ENCODE results near the gene DAB1.

The DAB1 gene

GRCh38 chr1:57192222-57192621 is 231.6 kb downstream of the DAB1 start:
- DNase-seq (ENCODE audit: extremely low read depth, low read depth): no peak
- no peak overlapping the region for H3K4me3 ChIP-seq (replicated peaks; ENCODE audit: low read depth, low read length)
- TF ChIP-seq, protein P1, sequence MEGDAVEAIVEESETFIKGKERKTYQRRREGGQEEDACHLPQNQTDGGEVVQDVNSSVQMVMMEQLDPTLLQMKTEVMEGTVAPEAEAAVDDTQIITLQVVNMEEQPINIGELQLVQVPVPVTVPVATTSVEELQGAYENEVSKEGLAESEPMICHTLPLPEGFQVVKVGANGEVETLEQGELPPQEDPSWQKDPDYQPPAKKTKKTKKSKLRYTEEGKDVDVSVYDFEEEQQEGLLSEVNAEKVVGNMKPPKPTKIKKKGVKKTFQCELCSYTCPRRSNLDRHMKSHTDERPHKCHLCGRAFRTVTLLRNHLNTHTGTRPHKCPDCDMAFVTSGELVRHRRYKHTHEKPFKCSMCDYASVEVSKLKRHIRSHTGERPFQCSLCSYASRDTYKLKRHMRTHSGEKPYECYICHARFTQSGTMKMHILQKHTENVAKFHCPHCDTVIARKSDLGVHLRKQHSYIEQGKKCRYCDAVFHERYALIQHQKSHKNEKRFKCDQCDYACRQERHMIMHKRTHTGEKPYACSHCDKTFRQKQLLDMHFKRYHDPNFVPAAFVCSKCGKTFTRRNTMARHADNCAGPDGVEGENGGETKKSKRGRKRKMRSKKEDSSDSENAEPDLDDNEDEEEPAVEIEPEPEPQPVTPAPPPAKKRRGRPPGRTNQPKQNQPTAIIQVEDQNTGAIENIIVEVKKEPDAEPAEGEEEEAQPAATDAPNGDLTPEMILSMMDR (IDR thresholded peaks at IDR 0.05; ENCODE audit: low read depth, low read length, missing control alignments): no peak

DNA sequence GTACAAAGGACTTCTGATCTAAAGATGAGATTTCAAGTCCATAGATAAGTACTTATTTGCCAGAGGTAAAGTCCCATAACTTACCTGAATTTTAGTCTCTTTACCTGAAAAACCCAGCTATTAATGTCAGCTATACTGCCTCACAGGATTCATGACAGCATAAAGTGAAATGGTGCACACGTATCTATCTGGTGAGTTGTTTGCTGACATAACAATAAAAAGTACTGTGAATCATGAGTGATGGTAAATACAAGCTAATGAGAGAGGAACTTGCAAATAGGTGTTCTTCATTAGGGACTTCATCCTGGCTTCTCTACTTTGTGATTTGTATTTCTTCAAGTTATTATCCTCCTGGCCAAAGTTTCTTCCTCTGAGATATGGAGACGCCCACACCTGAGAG is 233.0 kb downstream of the DAB1 start:
- no peak for DNase-seq (ENCODE audit: extremely low read depth, low read depth)
- TF ChIP-seq, protein P1 (IDR thresholded peaks at IDR 0.05; ENCODE audit: low read depth, low read length, missing control alignments): no peak
- H3K4me3 ChIP-seq (replicated peaks; ENCODE audit: low read depth, low read length): no peak overlapping the region

DNA sequence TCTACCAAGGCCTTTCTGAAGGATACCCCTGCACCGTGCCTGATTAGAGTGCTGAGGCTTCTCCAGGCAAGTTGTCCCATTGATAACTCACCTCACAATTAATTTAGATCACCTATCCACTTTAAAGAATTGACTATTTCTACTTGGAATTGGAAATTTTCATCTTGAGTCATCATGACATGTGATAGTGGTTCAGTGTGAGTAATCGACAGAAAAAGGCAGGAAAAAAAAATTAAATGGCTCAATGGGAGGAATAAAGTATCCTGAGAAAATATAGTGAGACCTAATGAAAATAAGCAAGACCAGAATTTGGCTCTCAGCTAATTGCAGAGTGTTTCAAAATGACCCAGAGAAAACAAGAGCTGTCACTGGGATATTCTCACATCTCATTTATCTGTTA is 235.7 kb downstream of the DAB1 start:
- TF ChIP-seq, protein P1 (IDR thresholded peaks at IDR 0.05; ENCODE audit: low read depth, low read length, missing control alignments): no peak
- DNase-seq (ENCODE audit: extremely low read depth, low read depth): no peak
- no peak overlapping the region for H3K4me3 ChIP-seq (replicated peaks; ENCODE audit: low read depth, low read length)

DNA sequence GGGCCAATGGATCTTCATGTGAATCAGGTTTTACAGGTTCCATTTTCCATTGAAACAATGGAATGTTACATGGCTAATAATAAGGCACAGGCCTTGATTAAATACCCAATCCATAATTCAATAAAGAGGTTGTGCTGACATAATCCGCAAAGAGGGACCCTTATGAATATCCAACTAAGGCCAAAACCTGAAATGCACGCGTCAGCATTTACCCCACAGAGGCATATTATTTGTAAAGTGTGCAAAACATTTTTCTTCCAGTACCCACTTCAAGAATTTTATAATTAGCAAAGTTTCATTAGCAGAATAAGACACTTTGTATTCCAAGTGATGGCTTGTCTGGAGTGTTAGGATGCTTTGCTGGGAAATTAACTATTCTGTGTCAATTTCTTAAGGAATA is 237.4 kb downstream of the DAB1 start:
- TF ChIP-seq, protein P1 (IDR thresholded peaks at IDR 0.05; ENCODE audit: low read depth, low read length, missing control alignments): no peak
- DNase-seq (ENCODE audit: extremely low read depth, low read depth): no peak
- no peak overlapping the region for H3K4me3 ChIP-seq (replicated peaks; ENCODE audit: low read depth, low read length)

DNA sequence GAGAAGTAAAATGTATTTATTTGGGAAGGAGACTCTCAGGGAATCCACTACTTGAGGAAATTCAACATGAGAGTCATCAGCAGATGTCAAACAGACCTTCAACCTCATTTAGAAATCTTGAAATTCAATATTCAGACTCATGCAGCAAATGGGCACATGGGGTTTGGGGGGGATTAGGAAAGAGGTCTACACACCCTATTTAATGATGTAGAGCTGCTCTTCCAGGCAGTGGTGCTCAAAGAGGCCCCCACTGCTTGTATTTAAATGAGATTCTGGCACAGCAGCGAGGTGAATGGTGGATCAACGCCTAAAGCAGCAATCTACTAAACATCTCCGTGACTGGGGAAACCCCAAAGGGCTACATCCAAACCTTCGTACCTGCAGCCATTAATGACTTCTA is 244.9 kb downstream of the DAB1 start:
- no peak for DNase-seq (ENCODE audit: extremely low read depth, low read depth)
- no peak overlapping the region for H3K4me3 ChIP-seq (replicated peaks; ENCODE audit: low read depth, low read length)
- TF ChIP-seq, protein P1 (IDR thresholded peaks at IDR 0.05; ENCODE audit: low read depth, low read length, missing control alignments): no peak

- TF ChIP-seq, protein P1 (IDR thresholded peaks at IDR 0.05; ENCODE audit: low read depth, low read length, missing control alignments): no peak
- H3K4me3 ChIP-seq (replicated peaks; ENCODE audit: low read depth, low read length): no peak overlapping the region
- no peak for DNase-seq (ENCODE audit: extremely low read depth, low read depth)
These were observed 248.4 kb downstream of the DAB1 start for GRCh38 chr1:57175506-57175905.

- H3K4me3 ChIP-seq (replicated peaks; ENCODE audit: low read depth, low read length): no peak overlapping the region
- DNase-seq (ENCODE audit: extremely low read depth, low read depth): no peak
- TF ChIP-seq, protein P1 (IDR thresholded peaks at IDR 0.05; ENCODE audit: low read depth, low read length, missing control alignments): no peak
These were observed 251.8 kb downstream of the DAB1 start for GRCh38 chr1:57172040-57172439.
